ENCODE measurements around the gene RGR.

Gene RGR

GRCh38 chr10:84226616-84227015 lies 18.2 kb upstream of the RGR start:
- no peak for DNase-seq (ENCODE audit: low spot score)
- no peaks in the 10 kb centered on the region for H3K27me3 ChIP-seq (ENCODE audit: insufficient read depth, poor library complexity, severe bottlenecking)
- H3K9me3 ChIP-seq (ENCODE audit: severe bottlenecking) = no peaks in the 10 kb centered on the region
- ATAC-seq (ENCODE audit: low read depth) = no peak
- TF ChIP-seq CTCF (IDR thresholded peaks at IDR 0.05; ENCODE audit: poor library complexity, severe bottlenecking) = no peak
- no peak overlapping the region for H3K27ac ChIP-seq (ENCODE audit: poor library complexity, severe bottlenecking)
- H3K4me1 ChIP-seq (ENCODE audit: insufficient read depth, poor library complexity, severe bottlenecking) = no peaks in the 10 kb centered on the region
- no peaks in the 10 kb centered on the region for H3K36me3 ChIP-seq (ENCODE audit: low read depth)
- H3K4me3 ChIP-seq (ENCODE audit: severe bottlenecking) = no peak overlapping the region

GRCh38 chr10:84227810-84228209 lies 17.0 kb upstream of the RGR start:
- ATAC-seq (ENCODE audit: low read depth) = no peak
- H3K4me3 ChIP-seq (ENCODE audit: severe bottlenecking) = no peak overlapping the region
- no peaks in the 10 kb centered on the region for H3K36me3 ChIP-seq (ENCODE audit: low read depth)
- H3K27ac ChIP-seq (ENCODE audit: poor library complexity, severe bottlenecking) = no peak overlapping the region
- no peak for TF ChIP-seq CTCF (IDR thresholded peaks at IDR 0.05; ENCODE audit: poor library complexity, severe bottlenecking)
- no peaks in the 10 kb centered on the region for H3K4me1 ChIP-seq (ENCODE audit: insufficient read depth, poor library complexity, severe bottlenecking)
- DNase-seq (ENCODE audit: low spot score) = no peak
- no peaks in the 10 kb centered on the region for H3K27me3 ChIP-seq (ENCODE audit: insufficient read depth, poor library complexity, severe bottlenecking)
- no peaks in the 10 kb centered on the region for H3K9me3 ChIP-seq (ENCODE audit: severe bottlenecking)

GRCh38 chr10:84230359-84230758 lies 14.5 kb upstream of the RGR start:
- no peak for TF ChIP-seq CTCF (IDR thresholded peaks at IDR 0.05; ENCODE audit: poor library complexity, severe bottlenecking)
- Histone ChIP-seq H3K9me3 (ENCODE audit: severe bottlenecking) (no peaks in the 10 kb centered on the region), H3K36me3 (ENCODE audit: low read depth) (no peaks in the 10 kb centered on the region), H3K27ac (ENCODE audit: poor library complexity, severe bottlenecking) (no peak overlapping the region), H3K27me3 (ENCODE audit: insufficient read depth, poor library complexity, severe bottlenecking) (no peaks in the 10 kb centered on the region), H3K4me1 (ENCODE audit: insufficient read depth, poor library complexity, severe bottlenecking) (no peaks in the 10 kb centered on the region), H3K4me3 (ENCODE audit: severe bottlenecking) (no peak overlapping the region)
- ATAC-seq (ENCODE audit: low read depth) (no peak), DNase-seq (ENCODE audit: low spot score) (no peak)

GRCh38 chr10:84232376-84232775 lies 12.5 kb upstream of the RGR start:
- TF ChIP-seq CTCF (IDR thresholded peaks at IDR 0.05; ENCODE audit: poor library complexity, severe bottlenecking) = no peak
- no peaks in the 10 kb centered on the region for H3K4me1 ChIP-seq (ENCODE audit: insufficient read depth, poor library complexity, severe bottlenecking)
- H3K27ac ChIP-seq (ENCODE audit: poor library complexity, severe bottlenecking) = no peak overlapping the region
- H3K36me3 ChIP-seq (ENCODE audit: low read depth) = no peaks in the 10 kb centered on the region
- DNase-seq (ENCODE audit: low spot score) (no peak), ATAC-seq (ENCODE audit: low read depth) (no peak)
- H3K27me3 ChIP-seq (ENCODE audit: insufficient read depth, poor library complexity, severe bottlenecking) = no peaks in the 10 kb centered on the region
- no peaks in the 10 kb centered on the region for H3K9me3 ChIP-seq (ENCODE audit: severe bottlenecking)
- no peak overlapping the region for H3K4me3 ChIP-seq (ENCODE audit: severe bottlenecking)

GRCh38 chr10:84233940-84234339 lies 10.9 kb upstream of the RGR start:
- H3K9me3 ChIP-seq (ENCODE audit: severe bottlenecking) = no peaks in the 10 kb centered on the region
- H3K36me3 ChIP-seq (ENCODE audit: low read depth) = no peaks in the 10 kb centered on the region

More at GRCh38 chr10:84233940-84234339, 10.9 kb upstream of the RGR start:
- Histone ChIP-seq H3K27me3 (ENCODE audit: insufficient read depth, poor library complexity, severe bottlenecking) (no peaks in the 10 kb centered on the region), H3K4me3 (ENCODE audit: severe bottlenecking) (no peak overlapping the region), H3K4me1 (ENCODE audit: insufficient read depth, poor library complexity, severe bottlenecking) (no peaks in the 10 kb centered on the region), H3K27ac (ENCODE audit: poor library complexity, severe bottlenecking) (no peak overlapping the region)
- no peak for DNase-seq (ENCODE audit: low spot score)
- ATAC-seq (ENCODE audit: low read depth) = no peak
- TF ChIP-seq CTCF (IDR thresholded peaks at IDR 0.05; ENCODE audit: poor library complexity, severe bottlenecking) = no peak
